ENCODE results near the gene MASP1.

Gene MASP1

GRCh38 chr3:187315872-187316271 is 24.3 kb upstream of the MASP1 start:
- no peak overlapping the region for H3K4me3 ChIP-seq (ENCODE audit: low read depth, low read length, poor library complexity, severe bottlenecking)
- no peaks in the 10 kb centered on the region for H4K20me1 ChIP-seq (ENCODE audit: insufficient read depth, low read length)
- no peaks in the 10 kb centered on the region for H3K9me2 ChIP-seq (ENCODE audit: low read depth, low read length)
- H3K4me1 ChIP-seq (ENCODE audit: insufficient read depth, low read length, severe bottlenecking), result peaks cover 5% of the 10 kb centered on the region
- H3F3A ChIP-seq (ENCODE audit: insufficient read depth, low read length), result no peaks in the 10 kb centered on the region
- no peak overlapping the region for H3K27ac ChIP-seq (ENCODE audit: low read depth, low read length, poor library complexity, severe bottlenecking)
- H3K79me2 ChIP-seq (ENCODE audit: insufficient read depth, low read length), result no peaks in the 10 kb centered on the region
- H3K36me3 ChIP-seq (ENCODE audit: insufficient read depth, low read length), result no peaks in the 10 kb centered on the region
- no peak overlapping the region for H3K9ac ChIP-seq (ENCODE audit: low read length)
- H3K27me3 ChIP-seq (ENCODE audit: insufficient read depth, low read length), result 0 out of 2 replicates have a peak, but pooled peaks cover 3% of the 10 kb centered on the region
- no peak for TF ChIP-seq EZH2 (IDR thresholded peaks at IDR 0.05; ENCODE audit: borderline replicate concordance, low read length)
- TF ChIP-seq CTCF (IDR thresholded peaks at IDR 0.05; ENCODE audit: low read length), result no peak
- H3K4me2 ChIP-seq (ENCODE audit: low read length), result no peak overlapping the region
- H3K9me3 ChIP-seq (ENCODE audit: low read length), result no peaks in the 10 kb centered on the region
- no peak overlapping the region for H2AFZ ChIP-seq (ENCODE audit: low read length)

- no peaks in the 10 kb centered on the region for H3K36me3 ChIP-seq (ENCODE audit: insufficient read depth, low read length)
- H3K9me3 ChIP-seq (ENCODE audit: low read length), result no peaks in the 10 kb centered on the region
- no peak overlapping the region for H3K4me2 ChIP-seq (ENCODE audit: low read length)
- H3K4me3 ChIP-seq (ENCODE audit: low read depth, low read length, poor library complexity, severe bottlenecking), result no peak overlapping the region
- H3F3A ChIP-seq (ENCODE audit: insufficient read depth, low read length), result no peaks in the 10 kb centered on the region
- no peaks in the 10 kb centered on the region for H3K27me3 ChIP-seq (ENCODE audit: insufficient read depth, low read length)
- no peak overlapping the region for H3K9ac ChIP-seq (ENCODE audit: low read length)
- no peak overlapping the region for H3K27ac ChIP-seq (ENCODE audit: low read depth, low read length, poor library complexity, severe bottlenecking)
- no peaks in the 10 kb centered on the region for H3K9me2 ChIP-seq (ENCODE audit: low read depth, low read length)
- no peaks in the 10 kb centered on the region for H4K20me1 ChIP-seq (ENCODE audit: insufficient read depth, low read length)
- H2AFZ ChIP-seq (ENCODE audit: low read length), result no peak overlapping the region
- no peaks in the 10 kb centered on the region for H3K79me2 ChIP-seq (ENCODE audit: insufficient read depth, low read length)
- no peak for TF ChIP-seq EZH2 (IDR thresholded peaks at IDR 0.05; ENCODE audit: borderline replicate concordance, low read length)
- no peak for TF ChIP-seq CTCF (IDR thresholded peaks at IDR 0.05; ENCODE audit: low read length)
- peaks cover 3% of the 10 kb centered on the region for H3K4me1 ChIP-seq (ENCODE audit: insufficient read depth, low read length, severe bottlenecking)
Measured at GRCh38 chr3:187314176-187314575, 22.6 kb upstream of the MASP1 start.

GRCh38 chr3:187310954-187311470 is 19.5 kb upstream of the MASP1 start:
- Histone ChIP-seq H4K20me1 (ENCODE audit: insufficient read depth, low read length) (no peaks in the 10 kb centered on the region), H3K9me2 (ENCODE audit: low read depth, low read length) (no peaks in the 10 kb centered on the region), H3K79me2 (ENCODE audit: insufficient read depth, low read length) (no peaks in the 10 kb centered on the region), H3K27me3 (ENCODE audit: insufficient read depth, low read length) (no peaks in the 10 kb centered on the region), H3K4me2 (ENCODE audit: low read length) (no peak overlapping the region), H3K36me3 (ENCODE audit: insufficient read depth, low read length) (no peaks in the 10 kb centered on the region), H3F3A (ENCODE audit: insufficient read depth, low read length) (no peaks in the 10 kb centered on the region), H3K9me3 (ENCODE audit: low read length) (no peaks in the 10 kb centered on the region), H3K9ac (ENCODE audit: low read length) (no peak overlapping the region), H2AFZ (ENCODE audit: low read length) (no peak overlapping the region), H3K27ac (ENCODE audit: low read depth, low read length, poor library complexity, severe bottlenecking) (no peak overlapping the region), H3K4me3 (ENCODE audit: low read depth, low read length, poor library complexity, severe bottlenecking) (no peak overlapping the region), H3K4me1 (ENCODE audit: insufficient read depth, low read length, severe bottlenecking) (no peaks in the 10 kb centered on the region)
- no peak for TF ChIP-seq CTCF (IDR thresholded peaks at IDR 0.05; ENCODE audit: low read length)
- no peak for TF ChIP-seq EZH2 (IDR thresholded peaks at IDR 0.05; ENCODE audit: borderline replicate concordance, low read length)
